Prostate gland (tissue), 2 donors: ENCODE data around the gene MAP2K1.

Experiments used
- CTCF ChIP-seq, 4 experiments: fragments of 200-600 bp in 2 of 4; fragments of 450-650 bp in 2 of 4; sonication (generic) in 2 of 4; IDR thresholded peaks; 1 replicate in 3 of 4; 2 replicates in 1 of 4; pipeline ENCODE4 v1.5.1; 2016 to 2019; ENCODE audit warnings: antibody characterized with exemption in 4 of 4, mild to moderate bottlenecking in 2 of 4, moderate library complexity in 2 of 4
- POLR2A ChIP-seq: fragments of 450-650 bp; IDR thresholded peaks from one replicate; pipeline ENCODE4 v1.6.1; 2016; ENCODE audit warnings: antibody characterized with exemption, mild to moderate bottlenecking

GRCh38 chr15:66452971-66453580 lies 66.4 kb downstream of the MAP2K1 start:
- TF ChIP-seq CTCF (IDR thresholded peaks at IDR 0.05) (no peak), POLR2A (no peak)
